ENCODE data around the gene PDSS1. TPM values are rescaled to one million over a fixed set of nuclear protein-coding genes. Genes with fewer than 3 reads are reported as not detected.
A peak's percentile ranks its signal among the peaks of the same experiment; 100 is the strongest.

PDSS1 gene
- total and polyA plus RNA-seq, 3 experiments from 2014 or later: 3.0 to 34.7 (median 32.0) TPM

GRCh38 chr10:26730552-26730951 lies 33.1 kb downstream of the PDSS1 start:
- no peak overlapping the region for H3K4me3 Mint-ChIP-seq
- no peaks in the 10 kb centered on the region for H3K9me3 Mint-ChIP-seq
- H3K27ac Mint-ChIP-seq: no peak overlapping the region
- Histone ChIP-seq H3K9me3 (ENCODE audit: low read length) (no peaks in the 10 kb centered on the region), H3K36me3 (ENCODE audit: insufficient read depth, low read length) (no peaks in the 10 kb centered on the region), H3K4me3 (ENCODE audit: low read length) (no peak overlapping the region), H3K27ac (ENCODE audit: low read depth, low read length) (no peak overlapping the region), H3K27me3 (ENCODE audit: insufficient read depth, low read length, poor library complexity, severe bottlenecking) (no peaks in the 10 kb centered on the region), H3K4me1 (ENCODE audit: insufficient read depth, low read length) (no peaks in the 10 kb centered on the region)
- peaks cover 0 to 43% (median 17%) of the 10 kb centered on the region in 3 donors for H3K36me3 Mint-ChIP-seq
- H3K27me3 Mint-ChIP-seq: no peaks in the 10 kb centered on the region
- POLR2A ChIA-PET: no interaction called here
- H3K4me1 Mint-ChIP-seq: peaks cover 2 to 8% (median 6%) of the 10 kb centered on the region in 3 donors
- no peak for DNase-seq
- CTCF ChIA-PET: interaction anchor here (1.3 kb wide), 1 partner anchor 10 kb away, joined by 3 read pairs; no protein-coding TSS in a partner anchor

GRCh38 chr10:26733750-26734568 lies 36.5 kb downstream of the PDSS1 start:
- Histone ChIP-seq H3K9me3 (ENCODE audit: low read length) (no peaks in the 10 kb centered on the region), H3K27ac (ENCODE audit: low read depth, low read length) (no peak overlapping the region), H3K4me3 (ENCODE audit: low read length) (no peak overlapping the region), H3K27me3 (ENCODE audit: insufficient read depth, low read length, poor library complexity, severe bottlenecking) (no peaks in the 10 kb centered on the region), H3K4me1 (ENCODE audit: insufficient read depth, low read length) (no peaks in the 10 kb centered on the region), H3K36me3 (ENCODE audit: insufficient read depth, low read length) (no peaks in the 10 kb centered on the region)
- CTCF ChIA-PET: interaction anchor here (1.4 to 3.4 kb wide), 3 partner anchors 8 to 148 kb away, joined by 3 to 19 read pairs (median 4); no protein-coding TSS in a partner anchor
- Mint-ChIP-seq H3K4me1 (peaks cover 1 to 13% (median 5%) of the 10 kb centered on the region in 3 donors), H3K36me3 (peaks cover 0 to 44% (median 13%) of the 10 kb centered on the region in 3 donors), H3K27ac (no peak overlapping the region), H3K27me3 (no peaks in the 10 kb centered on the region), H3K9me3 (no peaks in the 10 kb centered on the region), H3K4me3 (no peak overlapping the region)
- POLR2A ChIA-PET: no interaction called here
- DNase-seq: no peak

GRCh38 chr10:26735435-26735834 lies 37.9 kb downstream of the PDSS1 start:
- POLR2A ChIA-PET: interaction anchor here (0.6 kb wide), 1 partner anchor 121 kb away, joined by 4 read pairs; no protein-coding TSS in a partner anchor
- Mint-ChIP-seq H3K4me3 (no peak overlapping the region), H3K9me3 (no peaks in the 10 kb centered on the region), H3K27me3 (no peaks in the 10 kb centered on the region), H3K27ac (peak overlapping the region in 2 of 8 donors; percentile 55 to 56), H3K4me1 (peaks cover 3 to 20% (median 10%) of the 10 kb centered on the region in 3 donors), H3K36me3 (peaks cover 0 to 42% (median 10%) of the 10 kb centered on the region in 3 donors)
- H3K9me3 ChIP-seq (ENCODE audit: low read length): no peaks in the 10 kb centered on the region
- CTCF ChIA-PET: interaction anchor here (1.5 to 3.4 kb wide), 2 partner anchors 9 to 146 kb away, joined by 4 to 19 read pairs; no protein-coding TSS in a partner anchor
- no peaks in the 10 kb centered on the region for H3K4me1 ChIP-seq (ENCODE audit: insufficient read depth, low read length)
- no peak overlapping the region for H3K27ac ChIP-seq (ENCODE audit: low read depth, low read length)
- DNase-seq: no peak
- no peaks in the 10 kb centered on the region for H3K36me3 ChIP-seq (ENCODE audit: insufficient read depth, low read length)
- no peak overlapping the region for H3K4me3 ChIP-seq (ENCODE audit: low read length)
- no peaks in the 10 kb centered on the region for H3K27me3 ChIP-seq (ENCODE audit: insufficient read depth, low read length, poor library complexity, severe bottlenecking)

DNA sequence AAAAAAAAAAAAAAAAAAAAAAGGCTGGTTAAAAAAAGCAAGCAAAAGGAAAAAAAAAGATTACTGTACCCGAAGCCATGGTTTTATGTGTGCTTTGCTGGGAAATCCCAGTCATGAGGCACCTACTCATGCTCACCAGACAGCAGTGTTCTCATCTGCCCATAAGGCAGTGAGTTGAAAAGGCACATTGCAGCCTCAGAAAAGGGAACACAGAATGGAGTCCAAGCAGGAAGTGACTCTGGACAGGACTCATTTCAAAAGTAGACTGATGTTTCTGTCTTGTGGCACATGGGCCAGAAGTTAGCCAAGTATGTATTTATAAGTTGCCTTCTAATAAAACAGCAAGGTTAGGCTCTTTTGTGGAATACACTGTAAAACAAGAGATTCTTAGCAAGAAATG lies 40.2 kb downstream of the PDSS1 start:
- CTCF ChIA-PET: no interaction called here

GRCh38 chr10:26738301-26738911 lies 40.9 kb downstream of the PDSS1 start:
- Histone ChIP-seq H3K36me3 (ENCODE audit: insufficient read depth, low read length) (no peaks in the 10 kb centered on the region), H3K4me3 (ENCODE audit: low read length) (no peak overlapping the region), H3K27ac (ENCODE audit: low read depth, low read length) (no peak overlapping the region), H3K9me3 (ENCODE audit: low read length) (no peaks in the 10 kb centered on the region), H3K4me1 (ENCODE audit: insufficient read depth, low read length) (no peaks in the 10 kb centered on the region), H3K27me3 (ENCODE audit: insufficient read depth, low read length, poor library complexity, severe bottlenecking) (no peaks in the 10 kb centered on the region)
- Mint-ChIP-seq H3K9me3 (no peaks in the 10 kb centered on the region), H3K27me3 (peaks cover 0 to 2% of the 10 kb centered on the region in 2 donors), H3K4me3 (no peak overlapping the region), H3K4me1 (peaks cover 3 to 22% (median 20%) of the 10 kb centered on the region in 3 donors), H3K36me3 (peaks cover 5 to 47% (median 12%) of the 10 kb centered on the region in 3 donors), H3K27ac (peak overlapping the region in 6 of 8 donors; percentile 3 to 74 (median 54))
- POLR2A ChIA-PET: no interaction called here
- CTCF ChIA-PET: interaction anchor here (3.4 kb wide), 1 partner anchor 12 kb away, joined by 15 read pairs; no protein-coding TSS in a partner anchor
- DNase-seq: no peak

More for the DNA sequence above, 40.2 kb downstream of the PDSS1 start:
- peaks cover 3 to 22% (median 20%) of the 10 kb centered on the region in 3 donors for H3K4me1 Mint-ChIP-seq
- no peak overlapping the region for H3K4me3 Mint-ChIP-seq
- H3K36me3 Mint-ChIP-seq: peaks cover 5 to 43% (median 9%) of the 10 kb centered on the region in 3 donors
- no peak overlapping the region for H3K4me3 ChIP-seq (ENCODE audit: low read length)
- no peak for DNase-seq
- no peaks in the 10 kb centered on the region for H3K9me3 Mint-ChIP-seq
- H3K27ac Mint-ChIP-seq: peak overlapping the region in 7 of 8 donors; percentile 3 to 74 (median 56)
- H3K4me1 ChIP-seq (ENCODE audit: insufficient read depth, low read length): no peaks in the 10 kb centered on the region
- H3K27me3 Mint-ChIP-seq: peaks cover 0 to 2% of the 10 kb centered on the region in 2 donors
- POLR2A ChIA-PET: no interaction called here
- H3K27me3 ChIP-seq (ENCODE audit: insufficient read depth, low read length, poor library complexity, severe bottlenecking): no peaks in the 10 kb centered on the region
- H3K36me3 ChIP-seq (ENCODE audit: insufficient read depth, low read length): no peaks in the 10 kb centered on the region
- H3K9me3 ChIP-seq (ENCODE audit: low read length): no peaks in the 10 kb centered on the region
- no peak overlapping the region for H3K27ac ChIP-seq (ENCODE audit: low read depth, low read length)

GRCh38 chr10:26739071-26739631 lies 41.6 kb downstream of the PDSS1 start:
- Mint-ChIP-seq H3K4me1 (peaks cover 3 to 22% (median 20%) of the 10 kb centered on the region in 3 donors), H3K27ac (peak overlapping the region; percentile 8 to 91 (median 52)), H3K36me3 (peaks cover 5 to 49% (median 11%) of the 10 kb centered on the region in 3 donors), H3K9me3 (no peaks in the 10 kb centered on the region), H3K4me3 (no peak overlapping the region), H3K27me3 (peaks cover 0 to 2% of the 10 kb centered on the region in 2 donors)
- H3K36me3 ChIP-seq (ENCODE audit: insufficient read depth, low read length): no peaks in the 10 kb centered on the region
- ChIA-PET POLR2A (interaction anchor here (1.0 kb wide), 1 partner anchor 11 kb away, joined by 3 read pairs; no protein-coding TSS in a partner anchor), CTCF (interaction anchor here (0.8 to 3.4 kb wide), 3 partner anchors 13 to 123 kb away, joined by 4 to 15 read pairs (median 4); no protein-coding TSS in a partner anchor)
- DNase-seq: no peak
- no peak overlapping the region for H3K4me3 ChIP-seq (ENCODE audit: low read length)
- no peaks in the 10 kb centered on the region for H3K4me1 ChIP-seq (ENCODE audit: insufficient read depth, low read length)
- H3K27ac ChIP-seq (ENCODE audit: low read depth, low read length): no peak overlapping the region
- H3K9me3 ChIP-seq (ENCODE audit: low read length): no peaks in the 10 kb centered on the region
- H3K27me3 ChIP-seq (ENCODE audit: insufficient read depth, low read length, poor library complexity, severe bottlenecking): no peaks in the 10 kb centered on the region

- DNase-seq: no peak
- CTCF ChIA-PET: interaction anchor here (3.4 kb wide), 1 partner anchor 15 kb away, joined by 15 read pairs; no protein-coding TSS in a partner anchor
- H3K4me3 Mint-ChIP-seq: no peak overlapping the region
- peaks cover 0 to 2% of the 10 kb centered on the region in 2 donors for H3K27me3 Mint-ChIP-seq
- H3K4me3 ChIP-seq (ENCODE audit: low read length): no peak overlapping the region
- H3K4me1 Mint-ChIP-seq: peaks cover 3 to 20% (median 18%) of the 10 kb centered on the region in 3 donors
- POLR2A ChIA-PET: no interaction called here
- no peaks in the 10 kb centered on the region for H3K4me1 ChIP-seq (ENCODE audit: insufficient read depth, low read length)
- H3K36me3 ChIP-seq (ENCODE audit: insufficient read depth, low read length): no peaks in the 10 kb centered on the region
- H3K9me3 ChIP-seq (ENCODE audit: low read length): no peaks in the 10 kb centered on the region
- peak overlapping the region in 1 of 8 donors; percentile 74 for H3K27ac Mint-ChIP-seq
- no peak overlapping the region for H3K27ac ChIP-seq (ENCODE audit: low read depth, low read length)
- H3K9me3 Mint-ChIP-seq: no peaks in the 10 kb centered on the region
- H3K36me3 Mint-ChIP-seq: peaks cover 5 to 52% (median 13%) of the 10 kb centered on the region in 3 donors
- H3K27me3 ChIP-seq (ENCODE audit: insufficient read depth, low read length, poor library complexity, severe bottlenecking): no peaks in the 10 kb centered on the region
These were observed 43.9 kb downstream of the PDSS1 start for GRCh38 chr10:26741368-26741767.

Data from CD8-positive, alpha-beta memory T cell (primary cell).